HG03108 (cell line): Measurements from ENCODE around the gene PDLIM5.
"Not testable (repeated sequence)": the region's sequence is repeated elsewhere in the genome, so short reads cannot be mapped to it uniquely, and the experiment has no call there.

ENCODE experiments used
- ATAC-seq: cut with Tn5 transposase; IDR thresholded peaks from one replicate; pipeline ENCODE4 v1.9.1; 2021; ENCODE audit warnings: moderate library complexity; ENCODE audit not compliant: unreplicated experiment

Gene PDLIM5

DNA sequence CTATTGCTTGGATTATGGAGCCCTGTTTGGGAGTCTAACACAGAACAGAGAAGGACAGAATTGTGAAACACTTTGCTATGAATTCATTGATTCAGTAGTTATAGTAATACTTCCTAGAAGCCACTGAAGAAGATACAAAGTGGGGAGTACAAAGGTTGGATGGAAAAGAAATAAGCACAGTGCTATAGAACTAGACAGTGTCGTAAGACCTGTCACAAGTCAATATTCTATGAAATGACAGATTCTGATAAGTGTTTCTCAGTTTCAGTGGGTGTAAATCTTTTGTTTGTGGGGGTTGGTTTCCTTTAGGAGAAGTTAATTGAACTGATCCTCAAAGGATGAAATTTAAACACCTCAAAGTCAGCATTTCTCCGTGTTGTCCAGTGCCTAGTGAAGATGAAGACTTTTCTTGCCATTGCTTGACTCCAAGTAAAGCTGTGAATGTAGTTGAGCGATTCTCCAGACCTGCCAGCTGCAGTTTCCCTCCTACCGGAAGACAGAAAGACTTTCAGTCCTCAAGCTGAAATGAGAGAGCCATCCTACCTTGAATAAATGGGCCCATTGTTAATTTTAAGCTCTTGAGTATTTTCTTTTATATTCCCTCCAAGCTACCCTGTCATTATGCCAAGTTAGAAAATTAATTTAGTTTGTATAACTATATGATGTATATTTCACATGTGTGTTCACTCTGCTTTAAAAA is 7.9 kb downstream of the PDLIM5 start:
- ATAC-seq: no peak

DNA sequence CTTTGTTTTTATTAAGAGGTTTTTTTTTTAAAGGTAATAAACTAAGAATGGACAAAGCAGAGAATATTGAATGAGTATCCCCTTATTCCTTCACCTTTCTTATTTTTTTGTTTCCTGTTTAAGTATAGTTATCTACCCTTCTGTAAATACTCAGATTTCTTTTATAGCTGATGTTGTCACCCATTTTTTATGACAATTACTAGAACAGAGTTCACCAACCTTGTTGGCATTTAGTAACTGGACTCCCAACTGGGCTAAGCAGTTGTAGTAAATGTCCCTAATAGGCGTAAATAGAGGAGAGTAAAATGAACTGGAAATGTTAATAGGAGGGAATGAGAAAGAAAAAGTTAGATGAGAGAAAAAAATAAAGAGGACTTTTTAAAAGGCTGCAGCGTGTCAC is 9.8 kb downstream of the PDLIM5 start:
- ATAC-seq: no peak

DNA sequence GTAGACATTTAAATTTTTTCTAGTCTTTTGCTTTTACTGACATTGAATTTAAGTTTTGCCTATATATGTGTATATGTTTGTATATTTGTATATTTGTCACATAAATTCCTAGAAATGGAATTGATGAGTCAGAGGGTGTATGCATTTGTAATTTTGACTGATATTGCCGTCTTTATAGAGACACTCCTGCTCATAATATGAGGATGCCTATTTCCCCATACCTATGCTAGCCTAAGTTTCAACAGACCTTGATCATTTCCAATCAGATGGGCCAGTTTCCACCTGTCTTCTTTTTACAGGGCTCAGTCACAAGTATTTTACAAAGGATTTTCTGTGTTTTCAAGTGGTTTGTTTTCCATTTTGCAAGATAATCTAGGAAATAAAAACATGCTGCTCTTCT is 10.8 kb downstream of the PDLIM5 start:
- ATAC-seq: no peak

DNA sequence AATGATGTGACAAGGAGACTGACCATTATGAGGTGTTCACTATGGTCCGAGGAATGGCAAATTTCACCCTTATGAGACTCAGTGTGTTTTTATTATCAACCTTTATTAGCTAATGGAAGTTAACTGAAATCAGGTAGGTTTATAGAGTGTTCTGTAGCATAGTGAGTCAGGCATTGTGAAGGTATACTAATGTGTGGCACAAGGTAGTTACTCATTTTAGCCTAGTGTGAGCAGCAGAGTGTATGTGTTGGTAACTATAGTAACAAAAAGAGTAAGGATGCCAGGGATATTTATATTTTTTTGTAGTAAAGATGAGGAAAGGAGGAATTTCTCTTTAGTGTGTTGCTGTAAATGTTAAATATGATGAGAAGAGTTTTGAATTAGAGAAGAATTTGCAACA is 12.0 kb downstream of the PDLIM5 start:
- ATAC-seq: no peak

DNA sequence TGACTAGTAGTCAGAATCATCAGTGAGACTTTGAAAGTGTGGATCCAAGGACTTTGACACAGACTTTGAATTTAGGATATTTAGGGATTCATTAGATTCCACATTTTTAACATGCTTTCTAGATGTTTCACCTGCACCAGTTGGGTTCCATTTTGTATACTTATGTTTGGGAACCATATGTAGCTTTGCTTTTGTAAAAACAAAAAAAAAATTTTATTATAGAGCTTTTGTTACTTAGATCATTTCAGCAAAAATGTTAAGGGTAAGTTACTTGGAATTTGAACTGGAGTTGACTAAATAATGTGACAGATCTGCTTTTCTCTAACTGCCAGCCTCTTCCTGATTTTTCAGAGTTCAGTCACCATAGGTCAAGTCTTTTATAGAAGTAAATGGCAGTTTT is 14.6 kb downstream of the PDLIM5 start:
- ATAC-seq: no peak

DNA sequence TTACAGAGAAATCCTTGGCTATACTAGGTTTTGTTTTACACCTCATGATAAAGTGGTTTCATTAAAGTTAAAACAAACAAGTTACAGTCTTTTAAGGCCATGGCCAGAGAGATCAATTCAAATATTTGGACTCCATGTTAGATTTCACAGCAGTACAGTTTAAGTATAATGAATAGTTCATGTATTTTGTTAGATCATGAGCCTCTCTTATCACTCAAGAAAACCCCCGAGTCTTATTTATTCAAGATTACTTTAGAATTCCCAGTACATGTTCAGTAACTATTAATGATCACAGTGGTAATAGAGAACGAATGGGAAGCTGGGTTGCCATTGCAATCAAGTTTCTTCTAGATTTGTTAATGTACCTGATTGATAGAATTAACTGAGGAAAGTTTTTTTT is 15.2 kb downstream of the PDLIM5 start:
- ATAC-seq: no peak

DNA sequence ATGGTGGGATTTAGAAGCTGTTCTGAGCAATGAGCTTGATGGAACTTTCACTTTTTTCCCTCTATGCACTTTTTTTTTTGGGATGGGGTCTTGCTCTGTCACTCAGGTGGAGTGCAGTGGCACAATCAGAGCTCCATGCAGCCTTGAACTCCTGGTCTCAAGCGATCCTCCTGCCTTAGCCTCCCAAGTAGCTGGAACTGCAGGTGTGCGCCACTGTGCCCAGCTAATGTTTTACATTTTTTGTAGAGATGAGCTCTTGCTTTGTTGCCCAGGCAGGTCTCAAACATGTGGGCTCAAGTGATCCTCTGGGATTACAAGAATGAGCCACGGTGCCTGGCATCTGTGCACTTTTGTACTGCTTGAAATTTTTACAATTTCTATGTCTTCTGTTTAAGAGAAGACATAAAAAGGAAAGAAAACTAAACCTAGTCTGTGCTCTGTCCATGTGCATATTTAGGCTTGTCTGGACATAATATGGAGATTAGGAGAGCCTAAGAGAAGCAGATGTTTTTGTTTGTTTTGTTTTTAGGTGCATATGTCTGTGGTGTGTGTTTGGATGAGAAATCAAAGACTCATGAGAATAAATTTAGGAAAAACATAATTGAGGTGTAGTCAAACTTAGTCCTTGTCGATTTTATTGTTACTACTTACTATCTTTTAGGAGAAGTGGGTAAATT is 16.5 kb downstream of the PDLIM5 start:
- no peak for ATAC-seq

DNA sequence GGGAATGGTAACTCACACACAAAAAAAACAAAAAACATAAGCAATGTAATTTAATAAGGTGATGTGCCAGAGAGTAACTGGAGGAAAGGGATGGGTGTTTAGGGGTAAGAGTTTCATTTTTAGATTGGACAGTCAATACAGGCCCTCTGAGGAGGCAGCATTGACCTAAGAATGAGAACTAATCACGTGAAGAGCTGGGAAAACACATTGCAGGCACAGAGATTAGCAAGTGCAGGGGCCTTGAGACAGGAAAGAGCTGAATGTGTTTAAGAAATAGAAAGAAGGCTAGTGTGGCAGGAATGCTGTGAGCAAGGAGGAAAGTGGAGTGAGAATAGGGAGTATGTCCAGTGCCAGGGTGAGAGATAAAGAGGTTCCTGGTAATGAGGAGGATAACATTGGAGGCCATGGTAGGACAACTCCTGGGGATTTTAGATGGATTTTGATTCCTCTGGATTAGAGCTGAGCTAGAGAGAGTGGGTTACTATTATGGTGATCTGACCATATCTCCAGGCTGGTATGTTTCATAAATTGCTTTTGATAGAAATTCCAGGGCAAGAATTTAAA is 17.6 kb downstream of the PDLIM5 start:
- ATAC-seq: no peak

DNA sequence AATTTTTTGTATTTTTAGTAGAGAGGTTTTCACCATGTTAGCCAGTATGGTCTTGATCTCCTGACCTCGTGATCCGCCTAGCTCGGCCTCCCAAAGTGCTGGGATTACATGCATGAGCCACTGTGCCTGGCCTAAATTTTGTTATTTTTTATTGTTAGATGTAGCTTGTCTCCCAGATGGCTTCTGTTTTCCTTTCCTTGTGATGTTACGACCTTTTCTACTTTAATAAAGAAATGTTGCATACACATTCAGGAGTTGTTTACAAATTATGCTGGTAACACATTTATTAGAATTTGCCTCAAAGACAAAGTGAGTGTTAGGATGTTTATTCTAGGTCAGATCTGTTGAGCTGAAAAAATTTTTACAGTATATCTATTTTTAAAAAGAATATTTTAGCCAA is 18.4 kb downstream of the PDLIM5 start:
- no peak for ATAC-seq

DNA sequence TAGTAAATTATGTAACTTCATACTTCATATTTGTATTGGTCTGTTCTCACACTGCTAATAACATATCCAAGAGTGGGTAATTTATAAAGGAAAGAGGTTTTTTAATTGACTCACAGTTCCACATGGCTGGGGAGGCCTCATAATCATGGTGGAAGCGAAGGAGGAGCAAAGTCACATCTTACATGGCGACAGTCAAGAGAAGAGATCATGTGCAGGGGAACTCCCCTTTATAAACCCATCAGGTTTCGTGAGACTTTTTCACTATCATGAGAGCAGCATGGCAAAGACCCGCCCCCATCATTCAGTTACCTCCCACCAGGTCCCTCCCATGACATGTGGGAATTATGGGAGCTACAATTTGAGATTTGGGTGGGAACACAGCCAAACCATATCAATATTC is 19.0 kb downstream of the PDLIM5 start:
- ATAC-seq: not testable (repeated sequence)

DNA sequence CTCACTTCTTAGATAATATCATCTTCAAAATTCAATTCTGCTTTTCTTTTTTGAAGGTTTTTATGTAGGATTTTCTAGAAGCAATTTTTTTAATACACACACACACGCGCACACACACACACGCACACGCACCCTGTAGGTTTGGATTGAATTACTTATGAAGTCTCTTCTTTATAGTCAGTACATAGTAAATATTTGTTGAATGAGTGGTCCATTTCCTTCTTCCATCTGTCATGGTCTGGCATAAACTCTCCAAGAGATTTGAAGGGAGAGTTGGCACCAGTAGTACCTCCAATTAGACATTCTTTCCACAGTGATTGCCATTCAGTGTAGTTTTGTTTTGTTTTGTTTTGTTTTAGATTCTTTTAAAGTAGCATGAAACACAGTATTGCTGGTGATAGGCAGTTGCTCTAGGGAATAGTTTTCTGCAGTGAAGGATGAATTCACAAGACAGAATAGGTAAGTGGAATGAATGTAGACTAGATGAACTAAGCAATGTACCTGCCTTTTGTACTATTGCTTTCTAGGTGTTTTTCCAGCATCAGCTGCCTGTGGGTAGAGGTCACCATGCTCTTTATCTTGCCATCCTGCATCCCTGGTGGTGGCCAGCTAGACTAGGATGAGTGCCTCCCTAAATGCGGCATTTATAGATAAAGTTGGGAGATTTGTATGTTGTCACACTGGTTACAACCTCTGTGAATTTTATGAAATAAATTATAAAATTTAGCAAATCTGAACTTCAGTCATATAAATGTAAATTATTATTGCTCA is 20.5 kb downstream of the PDLIM5 start:
- ATAC-seq: no peak

DNA sequence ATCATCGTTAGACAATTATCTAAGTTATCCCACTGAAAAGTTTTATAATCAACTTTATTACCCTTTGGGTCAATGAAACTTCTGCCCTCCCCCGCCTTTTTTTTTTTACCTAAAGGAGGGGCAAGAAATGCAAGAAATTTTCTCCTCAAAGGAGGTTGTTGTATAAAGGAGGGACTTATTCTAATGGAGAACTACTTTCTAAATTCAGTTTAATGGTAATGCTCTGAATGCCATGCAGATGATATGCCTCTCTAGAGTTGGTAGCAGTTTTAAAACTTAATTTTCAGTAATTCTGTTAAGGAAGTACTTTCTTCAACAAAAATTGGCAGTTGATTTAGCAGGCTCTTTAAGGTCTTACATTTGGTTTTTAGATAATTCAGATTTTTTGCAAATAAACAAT is 23.3 kb downstream of the PDLIM5 start:
- ATAC-seq: no peak

DNA sequence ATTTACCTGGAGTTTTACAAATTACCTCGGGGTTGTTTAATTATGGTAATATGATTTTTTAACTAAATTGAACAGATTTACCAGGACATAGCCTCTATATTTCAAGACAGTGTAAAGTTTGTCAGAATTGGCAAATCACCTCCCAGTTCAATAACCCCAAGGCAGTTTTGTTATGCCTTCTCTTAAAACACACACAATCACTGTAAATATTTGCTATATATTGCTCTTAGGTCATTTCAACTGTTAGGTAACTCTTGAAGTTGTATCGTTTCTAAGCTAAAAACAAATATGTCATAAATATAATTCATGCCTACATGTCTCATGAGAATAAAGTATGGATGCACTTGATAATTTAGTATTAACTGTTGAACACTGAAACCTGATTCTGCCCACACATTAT is 24.1 kb downstream of the PDLIM5 start:
- no peak for ATAC-seq

DNA sequence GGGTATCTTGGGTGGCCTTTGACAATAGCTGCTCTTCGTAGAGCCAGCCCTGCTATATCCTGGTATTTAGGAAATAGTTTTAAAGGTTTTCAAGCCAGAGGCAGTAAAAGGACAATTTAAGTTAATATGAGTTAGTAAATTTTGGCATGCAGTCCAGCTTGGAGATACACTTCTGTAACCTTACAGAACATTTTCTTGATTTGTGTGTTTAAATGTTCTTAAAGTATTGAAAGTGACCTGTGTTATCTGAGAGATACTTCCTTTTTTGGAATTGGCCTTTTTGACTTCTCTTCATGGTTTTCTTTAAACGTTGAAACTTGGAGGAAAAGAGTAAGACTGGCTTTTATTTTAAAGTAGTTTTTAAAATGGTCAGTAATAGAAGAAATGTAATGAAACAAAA is 25.5 kb downstream of the PDLIM5 start:
- ATAC-seq: no peak

DNA sequence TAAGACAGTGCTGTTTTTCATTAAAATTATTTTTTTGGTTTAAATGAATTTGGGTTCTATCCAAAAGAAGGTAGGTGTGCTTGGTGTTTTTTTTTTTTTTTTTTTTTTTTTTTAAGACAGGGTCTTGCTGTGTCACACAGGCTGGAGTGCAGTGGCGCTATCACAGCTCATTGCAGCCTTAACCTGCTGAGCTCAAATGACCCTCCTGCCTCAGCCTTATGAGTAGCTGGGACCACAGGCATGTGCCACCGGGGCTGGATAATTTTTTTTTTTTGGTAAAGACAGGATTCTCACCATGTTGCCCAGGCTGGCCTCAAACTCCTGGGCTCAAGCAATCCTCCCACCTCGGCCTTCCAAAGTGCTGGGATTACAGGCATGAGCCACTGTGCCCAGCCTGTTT is 27.1 kb downstream of the PDLIM5 start:
- ATAC-seq: not testable (repeated sequence)

DNA sequence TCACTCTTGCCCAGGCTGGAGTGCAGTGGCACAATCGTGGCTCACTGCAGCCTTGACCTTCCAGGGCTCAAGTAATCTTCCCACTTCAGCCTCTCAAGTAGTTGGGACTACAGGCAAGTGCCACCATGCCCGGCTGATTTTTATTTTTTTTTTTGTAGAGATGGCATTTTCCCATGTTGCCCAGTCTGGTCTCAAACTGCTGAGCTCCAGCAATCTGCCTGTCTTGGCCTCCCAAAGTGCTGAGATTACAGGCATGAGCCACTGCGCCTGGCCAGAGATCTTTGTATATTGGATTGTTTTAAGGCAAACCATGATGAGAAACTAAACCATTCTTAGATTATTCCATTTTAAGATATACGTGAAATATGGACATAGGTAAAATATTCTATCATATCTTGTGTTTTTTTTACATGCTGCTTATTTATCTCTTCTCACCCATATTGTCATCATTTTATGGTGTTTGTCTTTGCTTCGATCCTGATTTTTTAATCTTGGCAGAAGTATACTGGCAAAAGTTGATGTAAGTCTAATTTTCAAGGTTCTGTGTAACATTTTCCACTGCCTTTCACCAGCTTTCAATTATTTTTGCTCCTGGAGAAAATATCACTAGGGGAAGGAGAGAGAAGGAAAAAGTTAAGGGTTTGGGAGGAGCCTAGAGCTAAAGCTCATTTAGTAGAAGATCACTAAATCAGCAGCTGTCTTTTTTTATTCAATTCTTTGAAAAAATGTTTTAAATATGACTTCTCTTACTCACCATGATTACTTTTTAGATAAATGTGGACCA is 27.8 kb downstream of the PDLIM5 start:
- no peak for ATAC-seq

DNA sequence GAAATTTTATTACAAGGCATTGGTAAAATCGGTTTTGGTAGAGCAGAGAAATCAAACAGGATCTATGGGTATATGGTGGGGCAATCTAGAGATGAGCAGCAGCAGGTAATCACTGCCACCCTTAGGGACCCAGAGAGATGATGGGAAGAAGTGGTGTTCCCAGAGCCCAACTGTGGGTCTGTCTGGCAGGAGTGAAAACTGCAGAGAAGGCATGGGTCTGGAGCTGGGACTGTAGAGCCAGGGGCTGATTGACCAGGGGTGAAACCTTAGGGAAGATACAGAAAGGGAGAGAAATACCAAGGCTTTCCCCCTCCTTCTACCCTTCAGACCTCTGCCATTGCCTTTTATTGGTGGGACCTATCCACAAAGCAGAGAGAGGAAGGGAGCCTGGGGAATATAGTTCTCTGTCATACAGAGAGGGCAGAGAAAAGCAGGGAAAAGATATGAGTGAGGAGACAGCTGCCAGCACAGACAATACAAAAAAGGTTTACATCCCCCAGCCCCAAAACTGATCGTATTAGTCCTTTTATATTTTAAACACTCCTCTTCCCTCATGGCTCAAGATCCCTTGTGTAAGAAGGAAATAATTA is 28.7 kb downstream of the PDLIM5 start:
- ATAC-seq: no peak

DNA sequence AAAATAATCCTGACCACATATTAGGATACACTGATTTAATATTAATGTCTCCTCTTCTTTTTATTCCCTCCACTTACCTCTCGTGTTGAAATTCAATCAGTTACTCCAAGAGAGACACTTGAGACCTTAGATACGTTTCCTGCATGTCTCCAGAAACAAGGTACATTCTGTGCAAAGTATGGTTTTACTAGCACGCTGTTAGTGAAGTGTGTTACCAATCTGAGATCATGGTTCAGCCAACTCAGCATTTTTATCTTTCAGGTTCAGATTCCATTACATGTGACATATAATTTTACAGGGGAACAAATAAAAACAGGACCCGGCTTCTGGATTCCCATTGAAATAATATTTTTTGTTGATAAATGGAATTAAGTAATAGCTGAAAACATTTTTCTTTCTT is 32.2 kb downstream of the PDLIM5 start:
- no peak for ATAC-seq

DNA sequence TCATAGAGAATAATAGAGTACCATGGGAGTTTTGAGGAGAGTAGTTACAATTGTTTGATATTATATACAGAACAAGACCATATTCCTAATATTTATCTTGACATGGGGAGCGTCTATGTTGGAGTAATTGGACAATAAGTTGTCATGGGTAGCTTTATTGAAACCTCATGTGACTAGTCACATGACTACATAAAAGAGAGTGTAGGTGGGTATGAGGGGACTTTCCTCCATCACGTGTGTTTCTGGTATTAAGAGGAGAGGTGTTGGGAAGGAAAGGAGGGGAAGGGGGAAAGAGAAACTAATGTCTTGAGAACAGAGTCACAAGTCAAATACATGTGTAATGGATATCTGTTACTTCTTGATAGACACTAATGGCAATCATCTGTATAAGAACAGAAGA is 33.1 kb downstream of the PDLIM5 start:
- ATAC-seq: no peak

DNA sequence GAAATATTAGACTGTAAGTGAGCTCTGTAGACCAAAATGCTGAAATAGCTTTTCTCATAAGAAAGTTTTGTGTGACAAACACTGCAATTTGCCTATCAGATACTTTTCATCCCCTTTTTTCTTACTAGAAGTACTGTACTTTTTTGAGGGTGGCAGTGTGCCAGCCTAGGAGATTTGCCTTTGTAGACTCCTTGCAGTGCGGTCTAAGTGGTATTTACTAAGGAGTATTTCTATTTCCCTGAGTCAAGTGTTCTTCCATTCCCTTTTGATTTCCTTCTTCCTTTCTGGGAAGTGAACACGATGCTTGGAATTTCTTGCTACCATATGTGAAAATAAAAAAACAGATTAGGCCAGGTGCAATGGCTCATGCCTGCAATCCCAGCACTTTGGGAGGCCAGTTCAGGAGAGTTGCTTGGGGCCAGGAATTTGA is 34.6 kb downstream of the PDLIM5 start:
- ATAC-seq: no peak

DNA sequence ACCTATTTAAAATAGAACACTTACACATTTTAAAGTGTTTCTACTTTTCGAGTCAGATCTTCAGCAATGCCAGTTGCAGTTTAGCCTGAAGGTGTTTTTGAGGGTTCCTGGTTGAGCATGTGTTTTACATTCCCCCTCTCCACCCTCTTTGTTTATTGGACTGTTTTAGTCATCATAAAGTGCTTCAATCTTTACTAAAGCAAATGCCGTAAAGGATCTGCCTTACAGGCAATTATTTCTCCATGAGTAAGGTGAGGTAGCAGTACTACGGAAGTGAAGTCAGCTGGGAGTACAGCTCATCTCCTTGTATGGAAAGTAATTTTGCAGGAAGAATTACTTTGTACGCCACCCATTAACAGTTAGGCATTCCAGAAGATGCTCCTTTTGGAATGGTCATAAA is 36.9 kb downstream of the PDLIM5 start:
- ATAC-seq: no peak
